Activated CD8-positive, alpha-beta memory T cell treated with anti-CD3 and anti-CD28 coated beads for 24 hours (primary cell): ENCODE measurements around the gene HDHD3.
"Not testable (repeated sequence)": the region's sequence is repeated elsewhere in the genome, so short reads cannot be mapped to it uniquely, and the experiment has no call there.

ENCODE experiments used
- DNase-seq: peaks from one replicate; pipeline ENCODE4 v3.0.0-alpha.2; 2020

Gene HDHD3

GRCh38 chr9:113388833-113389232 lies 12.0 kb upstream of the HDHD3 start:
- no peak for DNase-seq

GRCh38 chr9:113387560-113388230 lies 10.9 kb upstream of the HDHD3 start:
- DNase-seq = no peak

DNA sequence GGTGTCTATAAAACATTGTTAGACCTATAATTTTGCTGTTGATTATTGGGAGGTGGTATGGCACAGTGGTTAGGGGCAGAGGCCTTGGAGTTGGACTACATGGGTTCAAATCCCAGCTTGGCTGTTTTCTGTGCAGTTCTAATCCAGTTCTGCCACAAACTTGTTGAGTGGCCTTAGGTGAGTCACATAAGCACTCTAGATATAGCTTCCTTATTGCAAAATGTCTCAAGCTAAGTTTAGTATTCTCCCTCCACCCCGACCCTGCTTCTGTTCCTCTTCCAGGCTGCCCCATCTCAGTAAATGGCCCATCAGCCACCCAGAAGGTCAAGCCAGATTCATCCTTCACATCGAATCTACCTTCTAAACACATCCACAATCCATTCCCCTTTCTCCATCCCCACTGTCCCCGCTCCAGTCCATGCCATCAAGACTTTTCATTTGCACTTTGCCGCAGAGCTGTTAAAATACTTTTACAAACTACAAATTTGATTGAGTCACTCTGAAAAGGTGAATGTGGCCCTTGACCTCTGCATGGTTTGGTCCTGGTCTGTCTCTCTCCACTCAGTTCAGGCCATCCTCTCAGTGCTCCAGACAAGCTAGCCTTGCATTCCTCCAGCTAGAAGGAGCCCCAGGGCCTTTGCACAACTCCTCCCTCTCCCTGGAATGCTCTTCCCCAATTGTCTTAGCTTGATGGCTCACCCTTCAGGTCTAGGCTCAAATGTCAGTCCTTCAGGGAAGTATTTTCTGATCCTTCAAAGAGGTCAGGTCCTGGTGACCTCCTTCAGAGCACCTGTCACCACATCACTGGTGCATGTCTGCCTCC lies 10.0 kb upstream of the HDHD3 start:
- no peak for DNase-seq

GRCh38 chr9:113381909-113382411 lies 5.2 kb upstream of the HDHD3 start:
- DNase-seq = no peak

- not testable (repeated sequence) for DNase-seq
Measured at GRCh38 chr9:113381441-113381840, 4.7 kb upstream of the HDHD3 start.

DNA sequence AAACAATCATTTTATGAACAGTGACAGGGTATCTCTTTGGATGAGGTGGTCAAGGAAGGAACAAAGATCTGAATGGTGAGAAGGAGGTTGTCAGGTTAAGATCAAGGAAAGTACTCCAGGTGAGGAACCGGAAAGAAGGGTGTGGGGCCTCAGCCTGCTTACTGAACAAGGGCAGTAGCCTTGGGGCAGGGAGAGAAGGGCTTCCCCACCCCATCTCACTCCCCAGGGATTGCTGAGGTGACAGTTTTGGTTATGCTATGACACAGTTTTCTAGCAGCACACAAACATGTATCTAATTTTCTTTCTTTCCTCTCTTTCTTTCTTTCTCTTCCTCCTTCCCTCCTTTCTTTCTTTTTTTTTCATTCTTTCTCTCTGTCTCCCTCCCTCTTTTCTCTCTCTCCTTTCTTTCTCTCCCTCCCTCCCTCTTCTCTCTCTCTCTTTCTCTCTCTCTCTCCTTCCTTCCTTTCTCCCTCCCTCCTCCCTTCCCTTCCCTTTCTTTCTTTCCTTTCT lies 4.1 kb upstream of the HDHD3 start:
- DNase-seq = no peak

DNA sequence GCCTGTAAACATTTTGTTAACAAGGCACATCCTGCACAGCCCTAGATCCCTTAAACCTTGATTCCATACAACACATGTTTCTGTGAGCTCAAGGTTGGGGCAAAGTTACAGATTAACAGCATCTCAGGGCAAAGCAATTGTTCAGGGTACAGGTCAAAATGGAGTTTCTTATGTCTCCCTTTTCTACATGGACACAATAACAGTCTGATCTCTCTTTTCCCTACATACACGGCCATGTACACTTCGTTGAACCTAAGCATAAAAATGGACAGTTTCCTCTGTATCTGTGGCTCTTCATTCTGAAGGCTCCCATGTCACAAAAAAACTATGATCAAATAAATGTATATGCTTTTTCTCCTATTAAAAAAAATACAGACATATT lies 3.0 kb upstream of the HDHD3 start:
- not testable (repeated sequence) for DNase-seq

GRCh38 chr9:113379094-113379828 lies 2.5 kb upstream of the HDHD3 start:
- not testable (repeated sequence) for DNase-seq

- DNase-seq = no peak
Measured at GRCh38 chr9:113375057-113376023, 1.4 kb downstream of the HDHD3 start.

- DNase-seq = no peak
Measured at GRCh38 chr9:113373676-113374392, 3.0 kb downstream of the HDHD3 start.

- no peak for DNase-seq
Measured at GRCh38 chr9:113373256-113373655, 3.5 kb downstream of the HDHD3 start.

DNA sequence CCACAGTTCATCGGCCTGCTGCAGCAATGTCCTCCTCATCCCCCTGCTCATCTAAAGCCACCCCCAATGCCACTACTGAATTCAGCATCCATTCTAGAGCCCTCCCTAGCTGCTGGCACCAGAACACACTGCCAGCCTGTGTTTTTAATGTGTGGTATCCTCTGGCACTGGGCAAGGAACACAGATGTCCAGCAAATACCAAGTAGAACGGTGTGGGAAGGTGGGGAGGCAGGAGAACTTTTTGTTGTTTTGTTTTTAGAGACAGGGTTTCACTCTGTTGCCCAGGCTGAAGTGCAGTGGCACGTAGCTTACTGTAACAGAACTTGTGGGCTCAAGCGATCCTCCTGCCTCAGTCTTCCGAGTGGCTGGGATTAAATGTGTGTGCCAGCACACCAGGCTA lies 4.7 kb downstream of the HDHD3 start:
- DNase-seq = no peak

DNA sequence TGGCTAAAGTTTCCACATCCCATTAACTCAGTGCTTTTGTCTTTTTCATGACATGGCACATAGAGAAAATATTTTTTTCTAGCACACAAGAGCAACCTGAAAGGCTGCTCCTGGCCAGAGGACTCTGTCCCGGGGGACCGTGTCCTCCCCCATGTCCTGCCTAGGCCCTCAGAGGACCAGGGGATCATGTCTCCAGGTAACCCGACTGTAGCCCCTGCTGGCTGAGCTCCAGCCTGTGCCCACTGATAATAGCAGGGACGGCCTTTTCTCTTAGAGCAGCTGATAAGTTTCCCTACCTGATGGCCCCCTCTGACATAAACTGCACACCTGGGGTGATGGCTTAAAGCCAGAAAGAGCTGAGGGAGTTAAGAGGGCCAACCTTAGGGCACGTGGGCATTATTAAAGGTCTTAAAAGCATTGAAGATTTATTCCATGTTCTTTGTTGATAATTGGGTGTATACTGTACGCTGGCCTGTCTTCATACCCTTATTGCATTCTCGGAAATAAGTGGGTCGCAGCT lies 5.9 kb downstream of the HDHD3 start:
- DNase-seq = no peak

DNA sequence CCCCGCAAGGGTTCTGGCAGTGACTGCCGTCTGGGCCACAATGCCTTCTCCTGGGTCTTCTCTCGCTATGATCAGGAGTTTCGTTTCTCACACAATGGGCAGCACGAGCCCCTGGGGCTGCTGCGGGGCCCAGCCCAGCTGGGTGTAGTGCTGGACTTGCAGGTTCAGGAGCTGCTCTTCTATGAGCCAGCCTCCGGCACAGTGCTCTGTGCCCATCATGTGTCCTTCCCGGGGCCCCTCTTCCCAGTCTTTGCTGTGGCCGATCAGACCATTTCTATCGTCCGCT lies 7.0 kb downstream of the HDHD3 start:
- no peak for DNase-seq

DNA sequence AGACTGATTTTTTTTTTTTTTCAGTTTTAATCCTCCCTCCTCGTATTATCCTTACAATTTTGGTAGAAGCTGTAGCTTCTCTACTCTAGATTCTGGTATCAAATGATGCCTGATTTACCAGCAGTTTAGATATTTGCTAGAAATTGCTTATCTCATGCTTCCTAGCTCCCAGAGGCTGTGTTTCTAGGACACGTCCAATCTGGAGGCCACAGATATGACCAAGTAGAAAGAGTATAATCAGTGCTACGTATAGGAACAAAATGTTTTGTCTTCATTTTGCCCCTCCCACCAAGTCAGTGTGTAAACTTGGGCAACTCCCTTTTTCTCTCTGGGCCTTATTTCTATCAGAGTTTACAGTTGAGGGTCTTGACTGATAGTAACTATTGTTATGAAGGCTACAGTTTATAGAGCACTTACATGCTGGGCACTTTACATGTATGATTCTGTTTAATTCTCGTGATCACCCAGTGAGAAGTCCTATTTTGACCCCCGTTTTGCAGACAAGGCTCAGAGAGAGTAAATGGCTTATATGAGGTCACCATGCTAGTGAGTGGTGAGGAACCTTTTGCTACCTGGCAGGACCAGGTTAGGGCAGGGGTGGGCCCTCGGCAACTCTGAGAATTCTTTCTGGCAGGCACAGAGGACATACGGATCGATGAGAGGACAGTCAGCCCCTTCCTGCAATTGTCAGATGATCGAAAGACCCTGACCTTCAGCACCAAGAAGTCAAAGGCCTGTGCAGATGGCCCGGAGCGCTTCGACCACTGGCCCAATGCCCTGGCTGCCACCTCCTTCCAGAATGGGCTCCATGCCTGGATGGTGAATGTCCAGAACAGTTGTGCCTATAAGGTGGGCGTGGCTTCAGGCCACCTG lies 7.6 kb downstream of the HDHD3 start:
- no peak for DNase-seq

GRCh38 chr9:113368348-113368981 lies 8.3 kb downstream of the HDHD3 start:
- DNase-seq = no peak

DNA sequence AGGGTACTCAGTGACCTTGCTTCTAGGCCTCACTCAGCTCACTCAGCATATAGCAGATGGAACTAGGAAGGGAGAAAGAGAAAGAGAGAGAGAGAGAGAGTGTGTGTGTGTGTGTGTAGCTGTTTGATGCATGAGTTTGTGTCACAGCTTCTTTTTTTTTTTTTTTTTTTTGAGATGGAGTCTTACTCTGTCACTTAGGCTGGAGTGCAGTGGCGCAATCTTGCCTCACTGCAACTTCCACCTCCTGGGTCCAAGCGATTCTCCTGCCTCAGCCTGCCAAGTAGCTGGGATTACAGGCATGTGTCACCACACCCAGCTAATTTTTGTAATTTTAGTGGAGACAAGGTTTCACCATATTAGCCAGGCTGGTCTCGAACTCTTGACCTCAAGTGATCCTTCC lies 11.1 kb downstream of the HDHD3 start:
- not testable (repeated sequence) for DNase-seq

- no peak for DNase-seq
Measured at GRCh38 chr9:113364951-113365350, 11.8 kb downstream of the HDHD3 start.

- DNase-seq = no peak
Measured at GRCh38 chr9:113363336-113363735, 13.4 kb downstream of the HDHD3 start.
